GM23338 (cell line): ENCODE data around the gene ACAP1. TPM values are rescaled to one million over a fixed set of nuclear protein-coding genes. Genes with fewer than 3 reads are reported as not detected.

Experiments
- ATAC-seq: fragments of 200-7000 bp; cut with Tn5 transposase; 3 replicates; pipeline ENCODE4 v1.9.1; 2020
- DNase-seq: peaks from one replicate; pipeline ENCODE4 v3.0.0-alpha.2; 2015; ENCODE audit warnings: low spot score
- H2AFZ ChIP-seq: fragments of 200-600 bp; sonication (generic); 2 replicates; pipeline ENCODE4 v1.8.0; 2016; ENCODE audit warnings: antibody characterized with exemption, mild to moderate bottlenecking, moderate library complexity
- H3F3A ChIP-seq: fragments of 200-600 bp; sonication (generic); replicated peaks from 2 replicates; pipeline ENCODE4 v1.8.0; 2017; ENCODE audit warnings: antibody characterized with exemption, mixed run types, low read depth
- H3K27ac ChIP-seq: fragments of 200-600 bp; sonication (generic); 2 replicates; pipeline ENCODE4 v1.6.1; 2016; ENCODE audit warnings: low read depth
- H3K27me3 ChIP-seq: fragments of 200-600 bp; sonication (generic); 2 replicates; pipeline ENCODE4 v1.8.0; 2016; ENCODE audit warnings: mild to moderate bottlenecking, mixed run types, moderate library complexity; ENCODE audit not compliant: insufficient read depth
- H3K36me3 ChIP-seq: fragments of 200-600 bp; sonication (generic); 2 replicates; pipeline ENCODE4 v1.8.0; 2016; ENCODE audit warnings: mild to moderate bottlenecking; ENCODE audit not compliant: insufficient read depth
- H3K4me1 ChIP-seq: fragments of 200-600 bp; sonication (generic); 2 replicates; pipeline ENCODE4 v1.8.0; 2016; ENCODE audit warnings: mild to moderate bottlenecking, moderate library complexity; ENCODE audit not compliant: insufficient read depth
- H3K4me2 ChIP-seq: fragments of 200-600 bp; sonication (generic); 2 replicates; pipeline ENCODE4 v1.7.1; 2017; ENCODE audit warnings: mixed run types
- H3K4me3 ChIP-seq: fragments of 200-600 bp; sonication (generic); 2 replicates; pipeline ENCODE4 v1.6.1; 2016; ENCODE audit warnings: mixed run types
- H3K79me2 ChIP-seq: fragments of 200-600 bp; sonication (generic); replicated peaks from 2 replicates; pipeline ENCODE4 v1.8.0; 2017; ENCODE audit warnings: mild to moderate bottlenecking; ENCODE audit not compliant: insufficient read depth
- H3K9me2 ChIP-seq: fragments of 200-600 bp; sonication (generic); 2 replicates; pipeline ENCODE4 v1.8.0; 2017; ENCODE audit not compliant: insufficient read depth
- H4K20me1 ChIP-seq: fragments of 200-600 bp; sonication (generic); replicated peaks from 2 replicates; pipeline ENCODE4 v1.8.0; 2017; ENCODE audit warnings: mild to moderate bottlenecking; ENCODE audit not compliant: insufficient read depth
- H3K27ac Mint-ChIP-seq: 2 replicates; pipeline ENCODE4 v1.8.0; 2020; ENCODE audit warnings: inconsistent platforms, mild to moderate bottlenecking, moderate library complexity, mixed read lengths
- H3K27me3 Mint-ChIP-seq: 3 replicates; pipeline ENCODE4 v1.8.0; 2022; ENCODE audit warnings: low read depth, mild to moderate bottlenecking, moderate library complexity, mixed read lengths, inconsistent platforms; ENCODE audit not compliant: insufficient read depth, poor library complexity
- H3K36me3 Mint-ChIP-seq: 3 replicates; pipeline ENCODE4 v1.8.0; 2021; ENCODE audit warnings: low read depth, mild to moderate bottlenecking, inconsistent platforms, moderate library complexity, mixed read lengths
- H3K4me1 Mint-ChIP-seq: 3 replicates; pipeline ENCODE4 v1.8.0; 2020; ENCODE audit warnings: mild to moderate bottlenecking, inconsistent platforms, mixed read lengths
- H3K4me3 Mint-ChIP-seq: 3 replicates; pipeline ENCODE4 v1.8.0; 2021; ENCODE audit warnings: moderate library complexity, mild to moderate bottlenecking, inconsistent platforms, mixed read lengths
- H3K9me3 Mint-ChIP-seq: 3 replicates; pipeline ENCODE4 v1.8.0; 2020; ENCODE audit warnings: moderate library complexity, mild to moderate bottlenecking, inconsistent platforms, mixed read lengths
- CREB1 ChIP-seq: fragments of 250-450 bp; sonication (Bioruptor Pico); IDR thresholded peaks from 2 replicates; pipeline ENCODE4 v1.5.0; 2020; ENCODE audit warnings: low read depth, mild to moderate bottlenecking, moderate library complexity
- CTCF ChIP-seq, 2 experiments: fragments of 200-600 bp in 1 of 2; sonication (generic) in 1 of 2; conservative IDR thresholded peaks; 2 replicates each; pipeline versions ENCODE4 v1.5.1 to v1.6.1; 2016 to 2017; ENCODE audit warnings: antibody characterized with exemption in 2 of 2, low read depth in 2 of 2, mild to moderate bottlenecking in 2 of 2, moderate library complexity in 1 of 2
- ETS1 ChIP-seq: IDR thresholded peaks from 2 replicates; pipeline ENCODE4 v1.6.1; 2016; ENCODE audit warnings: antibody characterized with exemption
- EZH2phosphoT487 ChIP-seq: fragments of 200-600 bp; sonication (generic); IDR thresholded peaks from one replicate; pipeline ENCODE4 v1.8.1; 2018; ENCODE audit warnings: antibody characterized with exemption; ENCODE audit not compliant: unreplicated experiment
- JUNB ChIP-seq: IDR thresholded peaks from one replicate; pipeline ENCODE4 v1.6.1; 2016; ENCODE audit warnings: antibody characterized with exemption; ENCODE audit not compliant: unreplicated experiment
- NANOG ChIP-seq: IDR thresholded peaks from 2 replicates; pipeline ENCODE4 v1.6.1; 2016; ENCODE audit warnings: antibody characterized with exemption, borderline replicate concordance
- POLR2AphosphoS5 ChIP-seq: IDR thresholded peaks from 2 replicates; pipeline ENCODE4 v1.6.1; 2016; ENCODE audit warnings: antibody characterized with exemption, low read depth
- REST ChIP-seq: IDR thresholded peaks from one replicate; pipeline ENCODE4 v1.6.1; 2018; ENCODE audit warnings: antibody characterized with exemption; ENCODE audit not compliant: unreplicated experiment
- STAT1 ChIP-seq: IDR thresholded peaks from one replicate; pipeline ENCODE4 v1.6.1; 2016; ENCODE audit warnings: antibody characterized with exemption; ENCODE audit not compliant: unreplicated experiment
- ZNF114 ChIP-seq: fragments of 250-450 bp; sonication (Bioruptor Pico); IDR thresholded peaks from 2 replicates; pipeline ENCODE4 v1.5.0; 2020; ENCODE audit warnings: mild to moderate bottlenecking, moderate library complexity
- ZNF331 ChIP-seq: fragments of 250-450 bp; sonication (Bioruptor Pico); IDR thresholded peaks from 2 replicates; pipeline ENCODE4 v1.5.0; 2020; ENCODE audit warnings: low read depth, mild to moderate bottlenecking, moderate library complexity
- ZNF462 ChIP-seq: fragments of 250-450 bp; sonication (Bioruptor Pico); IDR thresholded peaks from 2 replicates; pipeline ENCODE4 v1.5.0; 2020; ENCODE audit warnings: mild to moderate bottlenecking, moderate library complexity
- polyA plus RNA-seq: library from polyadenylated mRNA; unstranded; fragments of >200 nt; fragmentation: Nextera tagmentation; extraction: Ambion mirVana; gene quantifications from 2 replicates; pipeline ENCODE4 v1.2.1, GENCODE V29; 2016
- total RNA-seq: library from RNA; depleted of rRNA; stranded (reverse); fragments of >200 nt; shearing (Covaris generic); gene quantifications from 2 replicates; pipeline ENCODE4 v1.2.3, GENCODE V29; 2014

The ACAP1 gene
- total and polyA plus RNA-seq, 2 experiments from 2014 or later, result 30.7 to 40.1 TPM

GRCh38 chr17:7343250-7343649 lies 6.9 kb downstream of the ACAP1 start:
- no peaks in the 10 kb centered on the region for H3K79me2 ChIP-seq
- no peak overlapping the region for H3K4me3 ChIP-seq
- TF ChIP-seq STAT1, result no peak
- TF ChIP-seq POLR2AphosphoS5, result no peak
- no peak for TF ChIP-seq ZNF331 (CRISPR knock-in tag)
- TF ChIP-seq NANOG, result no peak
- no peak for TF ChIP-seq CREB1 (CRISPR knock-in tag)
- no peak for TF ChIP-seq REST
- no peak for TF ChIP-seq EZH2phosphoT487
- TF ChIP-seq JUNB, result no peak
- TF ChIP-seq ZNF114 (CRISPR knock-in tag), result no peak
- TF ChIP-seq CTCF (conservative IDR thresholded peaks at IDR 0.05; ENCODE audit: low read depth in 2 of 2), result no peak
- TF ChIP-seq ETS1, result no peak
- no peak for TF ChIP-seq ZNF462 (CRISPR knock-in tag)
- no peaks in the 10 kb centered on the region for H3K27me3 ChIP-seq
- DNase-seq, result no peak
- H3K9me2 ChIP-seq, result no peaks in the 10 kb centered on the region
- Mint-ChIP-seq H3K4me3 (no peak overlapping the region; the same call in 2 of the 3 replicates), H3K9me3 (no peaks in the 10 kb centered on the region), H3K27ac (no peak overlapping the region), H3K4me1 (no peaks in the 10 kb centered on the region), H3K36me3 (peaks cover 7% of the 10 kb centered on the region), H3K27me3 (peaks cover 10% of the 10 kb centered on the region)
- no peaks in the 10 kb centered on the region for H3K4me1 ChIP-seq
- 0 out of 2 replicates have a peak, but pooled peaks cover 6% of the 10 kb centered on the region for H3F3A ChIP-seq
- H3K36me3 ChIP-seq, result no peaks in the 10 kb centered on the region; the same call in 1 of the 2 replicates
- no peak for ATAC-seq
- no peak overlapping the region for H3K4me2 ChIP-seq
- H3K27ac ChIP-seq, result no peak overlapping the region
- 0 out of 2 replicates have a peak, but pooled peaks cover 3% of the 10 kb centered on the region for H4K20me1 ChIP-seq
- H2AFZ ChIP-seq, result no peak overlapping the region
